C4-2B (cell line): ENCODE results near the gene PACC1.

Experiments used
- ZFX ChIP-seq: fragments of 450-650 bp; IDR thresholded peaks from 2 replicates; pipeline ENCODE4 v1.6.1; 2017
- TF ChIP-seq, protein P1 (sequence below): fragments of 450-650 bp; conservative IDR thresholded peaks from 2 replicates; pipeline ENCODE4 v1.5.1; 2017; ENCODE audit warnings: mild to moderate bottlenecking

DNA sequence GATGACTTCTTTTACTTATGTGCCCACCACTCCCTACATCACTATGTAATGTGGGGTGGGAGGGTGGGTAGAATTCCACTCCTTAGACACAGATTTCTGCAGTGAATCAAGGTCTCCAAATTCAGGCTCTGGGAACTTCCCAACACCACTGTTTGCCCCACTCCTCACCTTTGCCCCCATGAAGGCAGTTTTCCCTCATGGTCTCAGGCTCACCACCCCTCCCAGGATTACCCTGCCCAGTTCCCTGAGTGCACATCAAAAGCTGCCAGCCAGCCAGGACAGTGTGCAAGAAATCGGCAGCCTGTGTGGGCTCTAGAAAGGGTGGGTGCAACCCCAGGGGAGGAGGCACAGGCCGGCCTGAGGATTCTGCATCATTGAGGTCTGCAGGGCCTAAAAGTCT is 32.8 kb upstream of the PACC1 start:
- TF ChIP-seq, protein P1, sequence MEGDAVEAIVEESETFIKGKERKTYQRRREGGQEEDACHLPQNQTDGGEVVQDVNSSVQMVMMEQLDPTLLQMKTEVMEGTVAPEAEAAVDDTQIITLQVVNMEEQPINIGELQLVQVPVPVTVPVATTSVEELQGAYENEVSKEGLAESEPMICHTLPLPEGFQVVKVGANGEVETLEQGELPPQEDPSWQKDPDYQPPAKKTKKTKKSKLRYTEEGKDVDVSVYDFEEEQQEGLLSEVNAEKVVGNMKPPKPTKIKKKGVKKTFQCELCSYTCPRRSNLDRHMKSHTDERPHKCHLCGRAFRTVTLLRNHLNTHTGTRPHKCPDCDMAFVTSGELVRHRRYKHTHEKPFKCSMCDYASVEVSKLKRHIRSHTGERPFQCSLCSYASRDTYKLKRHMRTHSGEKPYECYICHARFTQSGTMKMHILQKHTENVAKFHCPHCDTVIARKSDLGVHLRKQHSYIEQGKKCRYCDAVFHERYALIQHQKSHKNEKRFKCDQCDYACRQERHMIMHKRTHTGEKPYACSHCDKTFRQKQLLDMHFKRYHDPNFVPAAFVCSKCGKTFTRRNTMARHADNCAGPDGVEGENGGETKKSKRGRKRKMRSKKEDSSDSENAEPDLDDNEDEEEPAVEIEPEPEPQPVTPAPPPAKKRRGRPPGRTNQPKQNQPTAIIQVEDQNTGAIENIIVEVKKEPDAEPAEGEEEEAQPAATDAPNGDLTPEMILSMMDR = no peak
- no peak for TF ChIP-seq ZFX
